Central memory CD8-positive, alpha-beta T cell (primary cell): ENCODE measurements around the gene ZSWIM6.
"Not testable (repeated sequence)": the region's sequence is repeated elsewhere in the genome, so short reads cannot be mapped to it uniquely, and the experiment has no call there.

Experiments
- ATAC-seq: fragments of 150-1000 bp; cut with Tn5 transposase; replicated peaks from 2 replicates; pipeline ENCODE4 v1.10.0; 2022; ENCODE audit warnings: mild to moderate bottlenecking, moderate FRiP score, moderate number of reproducible peaks; ENCODE audit not compliant: poor library complexity, severe bottlenecking; ENCODE audit errors: extremely low read depth
- DNase-seq, 2 donors: peaks; one replicate each; pipeline ENCODE4 v3.0.0; 2021; ENCODE audit warnings: low spot score in 2 of 2
- H3K27ac Mint-ChIP-seq: one replicate; pipeline ENCODE4 v1.8.0; 2022; ENCODE audit warnings: low read depth, mild to moderate bottlenecking, moderate library complexity, mixed read lengths
- H3K27me3 Mint-ChIP-seq: one replicate; pipeline ENCODE4 v1.8.0; 2022; ENCODE audit warnings: mixed read lengths
- H3K36me3 Mint-ChIP-seq: one replicate; pipeline ENCODE4 v1.8.0; 2022; ENCODE audit warnings: mild to moderate bottlenecking, moderate library complexity, mixed read lengths; ENCODE audit not compliant: insufficient read depth
- H3K4me1 Mint-ChIP-seq: one replicate; pipeline ENCODE4 v1.8.0; 2022; ENCODE audit warnings: mixed read lengths
- H3K4me3 Mint-ChIP-seq: one replicate; pipeline ENCODE4 v1.8.0; 2022; ENCODE audit warnings: mild to moderate bottlenecking, moderate library complexity, mixed read lengths
- H3K9me3 Mint-ChIP-seq: one replicate; pipeline ENCODE4 v1.8.0; 2022; ENCODE audit warnings: mixed read lengths

The ZSWIM6 gene

DNA sequence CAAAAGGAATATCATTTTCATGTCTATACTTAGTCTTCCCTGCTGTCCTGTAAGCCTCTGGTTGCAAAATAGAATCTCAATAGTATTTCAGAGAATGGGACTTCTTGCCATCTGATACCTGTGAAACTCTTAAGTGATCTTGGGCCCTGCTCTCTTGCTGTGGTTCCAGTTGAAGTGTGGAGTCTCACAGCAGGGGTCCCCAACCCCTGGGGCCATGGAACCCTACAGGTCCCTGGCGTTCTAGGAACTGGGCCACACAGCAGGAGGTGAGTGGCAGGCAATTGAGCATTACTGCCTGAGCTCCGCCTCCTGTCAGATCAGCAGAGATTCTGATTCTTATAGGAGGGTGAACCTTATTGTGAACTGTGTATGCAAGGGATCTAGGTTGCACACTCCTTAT, 65.9 kb downstream of the ZSWIM6 start:
- Mint-ChIP-seq H3K27ac (no peak overlapping the region), H3K4me3 (no peak overlapping the region), H3K27me3 (no peaks in the 10 kb centered on the region), H3K4me1 (peaks cover 48% of the 10 kb centered on the region), H3K36me3 (peaks cover 3% of the 10 kb centered on the region), H3K9me3 (no peaks in the 10 kb centered on the region)
- no peak for DNase-seq
- ATAC-seq = no peak

DNA sequence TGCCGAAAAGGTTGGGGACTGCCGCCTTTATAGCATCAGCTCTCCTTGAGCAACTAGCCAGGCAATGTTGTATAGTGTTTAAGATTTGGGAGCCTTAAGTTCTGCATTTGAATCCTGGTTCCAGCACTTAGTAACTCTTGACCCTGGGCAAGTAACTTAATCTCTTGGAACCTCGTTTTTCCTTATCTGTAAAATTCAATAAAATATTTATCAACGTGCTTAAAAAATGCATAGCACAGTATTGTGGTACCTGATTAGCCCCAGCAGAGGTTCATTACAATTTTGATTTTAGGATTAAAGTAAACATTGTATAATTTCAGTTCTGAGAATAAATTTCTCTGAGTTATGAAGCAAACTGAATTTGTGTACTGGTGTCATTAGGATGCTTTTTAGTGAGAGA, 66.4 kb downstream of the ZSWIM6 start:
- Mint-ChIP-seq H3K9me3 (no peaks in the 10 kb centered on the region), H3K4me3 (no peak overlapping the region), H3K27ac (no peak overlapping the region), H3K4me1 (peaks cover 49% of the 10 kb centered on the region), H3K27me3 (no peaks in the 10 kb centered on the region), H3K36me3 (peaks cover 3% of the 10 kb centered on the region)
- DNase-seq = no peak
- ATAC-seq = no peak

DNA sequence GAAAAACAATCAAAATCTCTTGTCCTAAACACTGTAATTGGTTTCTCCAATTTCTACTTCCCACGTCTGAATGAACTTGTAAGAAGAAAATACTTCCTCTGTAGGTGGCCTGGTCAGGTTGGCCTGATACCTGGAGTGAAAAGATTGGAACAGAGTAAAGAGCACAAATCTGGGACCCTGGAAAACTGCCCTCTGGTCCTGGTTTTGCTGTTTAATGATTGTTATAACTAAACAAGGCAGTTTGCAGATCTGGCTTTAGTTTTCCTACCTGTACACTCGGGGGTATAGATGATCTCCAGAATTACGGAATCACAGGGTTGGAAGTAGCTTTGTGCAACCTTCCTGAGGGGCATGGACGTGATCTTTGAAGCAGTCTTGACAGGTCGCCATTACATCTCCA, 67.6 kb downstream of the ZSWIM6 start:
- no peak overlapping the region for H3K27ac Mint-ChIP-seq
- no peak overlapping the region for H3K4me3 Mint-ChIP-seq
- no peak for DNase-seq
- H3K27me3 Mint-ChIP-seq = no peaks in the 10 kb centered on the region
- peaks cover 6% of the 10 kb centered on the region for H3K36me3 Mint-ChIP-seq
- ATAC-seq = no peak
- H3K4me1 Mint-ChIP-seq = peaks cover 44% of the 10 kb centered on the region
- H3K9me3 Mint-ChIP-seq = no peaks in the 10 kb centered on the region

DNA sequence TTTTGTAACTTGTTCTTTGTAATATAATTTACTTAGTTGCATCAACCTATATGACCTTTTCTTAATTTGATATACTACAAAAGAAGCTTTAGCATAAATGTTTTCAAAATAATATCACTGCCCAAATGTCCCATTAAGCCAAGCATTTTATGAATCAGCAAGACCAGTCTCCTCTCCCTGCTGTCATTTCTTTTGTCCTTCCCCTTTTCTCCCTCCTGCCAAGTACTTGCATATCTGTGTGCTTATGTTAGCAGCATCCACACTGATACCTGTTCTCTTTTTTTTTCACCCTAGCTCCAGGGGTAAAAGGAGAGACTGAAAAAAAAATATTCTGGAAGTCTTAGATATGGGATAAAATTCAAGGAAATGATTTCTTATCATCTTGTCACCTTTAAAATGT, 69.7 kb downstream of the ZSWIM6 start:
- no peak for DNase-seq
- Mint-ChIP-seq H3K27me3 (no peaks in the 10 kb centered on the region), H3K4me3 (no peak overlapping the region), H3K36me3 (peaks cover 5% of the 10 kb centered on the region), H3K27ac (no peak overlapping the region), H3K4me1 (peaks cover 38% of the 10 kb centered on the region), H3K9me3 (no peaks in the 10 kb centered on the region)
- no peak for ATAC-seq

GRCh38 chr5:61402244-61402823, 70.3 kb downstream of the ZSWIM6 start:
- Mint-ChIP-seq H3K4me3 (no peak overlapping the region), H3K36me3 (peaks cover 5% of the 10 kb centered on the region), H3K9me3 (no peaks in the 10 kb centered on the region), H3K27me3 (no peaks in the 10 kb centered on the region), H3K27ac (no peak overlapping the region), H3K4me1 (peaks cover 38% of the 10 kb centered on the region)
- ATAC-seq = no peak
- DNase-seq = no peak

DNA sequence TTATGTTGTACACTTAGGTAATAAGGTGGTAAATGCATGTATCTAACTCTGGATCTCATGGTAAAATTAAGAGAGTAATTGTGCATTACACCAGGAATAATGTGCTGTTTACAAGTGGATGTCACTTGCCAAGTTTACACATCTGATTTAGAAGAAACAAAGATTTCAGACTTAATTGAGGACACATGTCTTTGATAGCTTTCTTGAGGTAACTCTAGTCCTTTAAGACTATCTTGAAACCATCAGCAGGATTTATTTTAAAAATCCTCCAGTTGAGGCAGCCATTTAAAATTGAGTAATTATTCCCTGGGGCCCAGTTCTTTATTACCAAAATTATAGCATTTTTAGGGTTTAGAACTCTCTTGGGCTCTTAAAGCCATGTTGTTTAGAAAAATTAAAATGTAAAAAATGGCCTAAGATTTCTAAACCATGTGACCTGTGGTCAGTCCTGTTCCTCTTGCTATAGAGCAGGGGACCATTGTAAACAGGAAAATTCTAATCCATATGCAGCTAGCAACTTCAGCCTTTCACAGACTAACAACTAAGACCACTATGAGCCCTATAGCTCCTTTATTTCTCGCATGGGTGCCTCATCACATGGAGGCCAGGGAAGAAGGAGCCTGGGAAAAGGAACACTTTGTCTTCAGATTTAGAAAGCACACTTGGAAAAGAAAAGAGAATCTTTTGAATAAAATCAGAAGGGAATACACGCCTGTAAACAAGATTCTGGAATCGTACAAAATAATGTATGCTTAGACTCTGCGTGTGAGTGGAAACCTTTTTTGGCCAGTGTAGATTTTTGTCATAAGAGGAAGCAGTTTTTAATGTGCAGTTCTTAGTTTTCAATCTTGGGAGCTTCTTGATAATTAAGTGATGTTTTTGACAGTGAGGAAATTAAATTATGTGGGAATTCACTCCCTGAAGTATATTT, 71.2 kb downstream of the ZSWIM6 start:
- no peak for DNase-seq

GRCh38 chr5:61405511-61406295, 73.6 kb downstream of the ZSWIM6 start:
- ATAC-seq = no peak
- Mint-ChIP-seq H3K27ac (peak overlapping the region; percentile 24), H3K4me1 (peaks cover 45% of the 10 kb centered on the region), H3K4me3 (no peak overlapping the region), H3K9me3 (no peaks in the 10 kb centered on the region), H3K36me3 (peaks cover 16% of the 10 kb centered on the region), H3K27me3 (no peaks in the 10 kb centered on the region)
- DNase-seq = no peak

More for the DNA sequence above, 71.2 kb downstream of the ZSWIM6 start:
- no peaks in the 10 kb centered on the region for H3K9me3 Mint-ChIP-seq
- ATAC-seq = no peak
- H3K36me3 Mint-ChIP-seq = peaks cover 10% of the 10 kb centered on the region
- H3K4me1 Mint-ChIP-seq = peaks cover 43% of the 10 kb centered on the region
- no peaks in the 10 kb centered on the region for H3K27me3 Mint-ChIP-seq
- no peak overlapping the region for H3K27ac Mint-ChIP-seq
- H3K4me3 Mint-ChIP-seq = no peak overlapping the region

DNA sequence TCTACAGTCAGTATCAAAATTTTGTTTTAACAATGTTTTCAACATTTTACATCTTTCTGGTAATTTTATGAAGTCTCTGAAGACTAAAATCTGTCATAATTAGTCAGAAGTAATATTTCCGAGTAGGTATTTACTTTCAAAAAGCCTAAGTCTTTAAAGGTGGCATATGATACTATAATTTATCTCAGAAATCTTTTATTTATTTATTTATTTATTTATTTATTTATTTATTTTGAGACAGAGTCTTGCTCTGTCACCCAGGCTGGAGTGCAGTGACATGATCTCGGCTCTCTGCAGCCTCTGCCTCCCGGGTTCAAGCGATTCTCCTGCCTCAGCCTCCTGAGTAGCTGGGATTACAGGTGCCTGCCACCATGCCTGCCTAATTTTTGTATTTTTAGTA, 74.4 kb downstream of the ZSWIM6 start:
- peaks cover 16% of the 10 kb centered on the region for H3K36me3 Mint-ChIP-seq
- H3K27me3 Mint-ChIP-seq, H3K9me3 Mint-ChIP-seq, ATAC-seq, DNase-seq, H3K27ac Mint-ChIP-seq, H3K4me3 Mint-ChIP-seq: not testable (repeated sequence)
- peaks cover 40% of the 10 kb centered on the region for H3K4me1 Mint-ChIP-seq

GRCh38 chr5:61407706-61408270, 75.7 kb downstream of the ZSWIM6 start:
- H3K4me1 Mint-ChIP-seq = peaks cover 27% of the 10 kb centered on the region
- no peak for DNase-seq
- ATAC-seq = no peak
- no peaks in the 10 kb centered on the region for H3K9me3 Mint-ChIP-seq
- H3K27ac Mint-ChIP-seq = peak overlapping the region; percentile 89
- H3K27me3 Mint-ChIP-seq = no peaks in the 10 kb centered on the region
- peaks cover 16% of the 10 kb centered on the region for H3K36me3 Mint-ChIP-seq
- peak overlapping the region; percentile 69 for H3K4me3 Mint-ChIP-seq

DNA sequence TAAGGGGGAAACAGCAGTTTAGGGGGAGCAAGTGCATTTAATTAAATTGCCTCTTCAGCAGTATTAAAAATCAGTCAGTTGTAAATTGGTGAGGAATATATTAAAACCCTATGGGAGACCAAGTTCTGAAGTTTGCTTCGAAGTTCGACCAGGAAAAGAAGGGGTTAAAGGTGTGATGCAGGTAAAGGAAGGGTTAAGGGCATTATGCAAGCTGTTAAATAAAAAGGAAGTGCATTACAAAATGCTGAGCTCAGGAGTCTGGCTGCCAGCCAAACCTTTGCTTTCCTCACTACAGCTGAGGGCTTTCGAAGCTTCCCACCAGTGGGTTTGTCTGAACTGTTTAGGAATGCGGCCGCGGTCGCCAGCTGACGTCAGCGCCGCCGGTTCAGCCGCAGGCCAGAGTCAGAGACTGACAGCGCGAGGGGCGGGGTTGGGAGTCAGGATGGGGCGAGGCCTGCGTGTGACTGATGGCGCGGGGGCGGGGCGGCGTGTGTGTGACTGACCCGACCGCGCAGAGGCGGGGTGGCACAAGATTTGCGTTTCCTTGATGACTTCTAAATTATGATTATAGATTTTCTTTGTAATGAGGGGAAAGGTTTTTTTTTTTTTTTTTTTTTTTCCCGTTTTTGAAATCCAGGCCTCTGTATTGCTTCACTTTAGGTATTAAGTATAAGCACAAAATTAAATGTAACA, 76.6 kb downstream of the ZSWIM6 start:
- ATAC-seq (peak; percentile 99), DNase-seq (peak; percentile 94 to 96)
- H3K27ac Mint-ChIP-seq = peak overlapping the region; percentile 89
- H3K27me3 Mint-ChIP-seq = no peaks in the 10 kb centered on the region
- H3K4me3 Mint-ChIP-seq = peak overlapping the region; percentile 69
- H3K9me3 Mint-ChIP-seq = no peaks in the 10 kb centered on the region
- peaks cover 25% of the 10 kb centered on the region for H3K4me1 Mint-ChIP-seq
- peaks cover 16% of the 10 kb centered on the region for H3K36me3 Mint-ChIP-seq

- ATAC-seq (no peak), DNase-seq (no peak)
- peak overlapping the region; percentile 89 for H3K27ac Mint-ChIP-seq
- H3K4me3 Mint-ChIP-seq = no peak overlapping the region
- no peaks in the 10 kb centered on the region for H3K27me3 Mint-ChIP-seq
- peaks cover 33% of the 10 kb centered on the region for H3K4me1 Mint-ChIP-seq
- H3K36me3 Mint-ChIP-seq = peaks cover 13% of the 10 kb centered on the region
- no peaks in the 10 kb centered on the region for H3K9me3 Mint-ChIP-seq
Observed at GRCh38 chr5:61409568-61409967, 77.5 kb downstream of the ZSWIM6 start.

GRCh38 chr5:61410811-61411210, 78.8 kb downstream of the ZSWIM6 start:
- ATAC-seq = no peak
- Mint-ChIP-seq H3K36me3 (peaks cover 13% of the 10 kb centered on the region), H3K4me1 (peaks cover 39% of the 10 kb centered on the region), H3K27me3 (no peaks in the 10 kb centered on the region), H3K4me3 (no peak overlapping the region), H3K27ac (no peak overlapping the region), H3K9me3 (no peaks in the 10 kb centered on the region)
- no peak for DNase-seq
